Measurements from ENCODE around the gene DLGAP1. TPM values are rescaled to one million over a fixed set of nuclear protein-coding genes. Genes with fewer than 3 reads are reported as not detected.

DLGAP1 gene
- total and polyA plus RNA-seq, 9 donors = 2.0 to 42.7 (median 3.8) TPM

GRCh38 chr18:3455907-3456685 lies 999.0 kb downstream of the DLGAP1 start:
- WGBS, 3 donors = 71 to 76% (median 76%) methylated on average over 10 of the region's 10 CpGs
- H3K4me1 ChIP-seq (ENCODE audit: insufficient read depth) = peaks cover 3% of the 10 kb centered on the region
- no peaks in the 10 kb centered on the region for H3K36me3 ChIP-seq
- DNase-seq = no peak
- intact Hi-C loops (cut with DNase I) = loop anchor here (10.0 kb wide), 4 partner anchors 139 to 209 kb away; no protein-coding TSS in a partner anchor
- no peak for TF ChIP-seq EP300 (IDR thresholded peaks at IDR 0.05)
- no peak for TF ChIP-seq CTCF (IDR thresholded peaks at IDR 0.05)
- TF ChIP-seq POLR2A (IDR thresholded peaks at IDR 0.05) = no peak
- no peak overlapping the region for H3K27ac ChIP-seq
- no peaks in the 10 kb centered on the region for H3K9me3 ChIP-seq
- no peaks in the 10 kb centered on the region for H3K27me3 ChIP-seq
- no peak overlapping the region for H3K4me3 ChIP-seq

- no peak for DNase-seq
- Histone ChIP-seq H3K27me3 (no peaks in the 10 kb centered on the region), H3K9me3 (no peaks in the 10 kb centered on the region), H3K4me1 (ENCODE audit: insufficient read depth) (peaks cover 3% of the 10 kb centered on the region), H3K36me3 (no peaks in the 10 kb centered on the region), H3K27ac (peak overlapping the region in 1 of 2 donors; percentile 97), H3K4me3 (no peak overlapping the region)
- TF ChIP-seq EP300 (IDR thresholded peaks at IDR 0.05) (no peak), POLR2A (IDR thresholded peaks at IDR 0.05) (no peak), CTCF (IDR thresholded peaks at IDR 0.05) (no peak)
- intact Hi-C loops (cut with DNase I) = loop anchor here (10.0 kb wide), 4 partner anchors 140 to 210 kb away; no protein-coding TSS in a partner anchor
- 12 to 14% (median 13%) methylated on average over 3 of the region's 3 CpGs for WGBS, 3 donors
Measured at GRCh38 chr18:3455090-3455635, 999.9 kb downstream of the DLGAP1 start.

GRCh38 chr18:3454365-3455089 lies 1000.6 kb downstream of the DLGAP1 start:
- DNase-seq = peak in 1 of 5 donors; percentile 23
- intact Hi-C loops (cut with DNase I) = loop anchor here (5.0 to 10.0 kb wide), 5 partner anchors 140 to 210 kb away; no protein-coding TSS in a partner anchor
- no peaks in the 10 kb centered on the region for H3K9me3 ChIP-seq
- peak overlapping the region in 1 of 2 donors; percentile 97 for H3K27ac ChIP-seq
- peak overlapping the region; percentile 66 for H3K4me3 ChIP-seq
- peaks cover 3% of the 10 kb centered on the region for H3K4me1 ChIP-seq (ENCODE audit: insufficient read depth)
- TF ChIP-seq POLR2A (IDR thresholded peaks at IDR 0.05) (no peak), CTCF (IDR thresholded peaks at IDR 0.05) (peak in 2 of 3 donors; percentile 52 to 57)
- H3K36me3 ChIP-seq = no peaks in the 10 kb centered on the region
- WGBS, 3 donors = 1 to 2% (median 2%) methylated on average over 4 of the region's 4 CpGs
- H3K27me3 ChIP-seq = no peaks in the 10 kb centered on the region

GRCh38 chr18:3453540-3454364 lies 1001.4 kb downstream of the DLGAP1 start:
- peaks cover 3% of the 10 kb centered on the region for H3K4me1 ChIP-seq (ENCODE audit: insufficient read depth)
- intact Hi-C loops (cut with DNase I) = loop anchor here (2.0 to 10.0 kb wide), 6 partner anchors 141 to 211 kb away; no protein-coding TSS in a partner anchor
- DNase-seq = peak; percentile 60 to 75 (median 62)

More at GRCh38 chr18:3453540-3454364, 1001.4 kb downstream of the DLGAP1 start:
- Histone ChIP-seq H3K27ac (peak overlapping the region; percentile 72 to 97), H3K27me3 (no peaks in the 10 kb centered on the region), H3K36me3 (no peaks in the 10 kb centered on the region), H3K4me3 (peak overlapping the region; percentile 66), H3K9me3 (no peaks in the 10 kb centered on the region)
- no peak for TF ChIP-seq EP300 (IDR thresholded peaks at IDR 0.05)
- no peak for TF ChIP-seq CTCF (IDR thresholded peaks at IDR 0.05)
- no peak for TF ChIP-seq POLR2A (IDR thresholded peaks at IDR 0.05)
- 2 to 5% (median 3%) methylated on average over 21 of the region's 21 CpGs for WGBS, 3 donors
